ENCODE measurements around the gene NRG2.

- TF ChIP-seq, protein P1, sequence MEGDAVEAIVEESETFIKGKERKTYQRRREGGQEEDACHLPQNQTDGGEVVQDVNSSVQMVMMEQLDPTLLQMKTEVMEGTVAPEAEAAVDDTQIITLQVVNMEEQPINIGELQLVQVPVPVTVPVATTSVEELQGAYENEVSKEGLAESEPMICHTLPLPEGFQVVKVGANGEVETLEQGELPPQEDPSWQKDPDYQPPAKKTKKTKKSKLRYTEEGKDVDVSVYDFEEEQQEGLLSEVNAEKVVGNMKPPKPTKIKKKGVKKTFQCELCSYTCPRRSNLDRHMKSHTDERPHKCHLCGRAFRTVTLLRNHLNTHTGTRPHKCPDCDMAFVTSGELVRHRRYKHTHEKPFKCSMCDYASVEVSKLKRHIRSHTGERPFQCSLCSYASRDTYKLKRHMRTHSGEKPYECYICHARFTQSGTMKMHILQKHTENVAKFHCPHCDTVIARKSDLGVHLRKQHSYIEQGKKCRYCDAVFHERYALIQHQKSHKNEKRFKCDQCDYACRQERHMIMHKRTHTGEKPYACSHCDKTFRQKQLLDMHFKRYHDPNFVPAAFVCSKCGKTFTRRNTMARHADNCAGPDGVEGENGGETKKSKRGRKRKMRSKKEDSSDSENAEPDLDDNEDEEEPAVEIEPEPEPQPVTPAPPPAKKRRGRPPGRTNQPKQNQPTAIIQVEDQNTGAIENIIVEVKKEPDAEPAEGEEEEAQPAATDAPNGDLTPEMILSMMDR (IDR thresholded peaks at IDR 0.05) = no peak
- no peak for TF ChIP-seq POLR2A (IDR thresholded peaks at IDR 0.05)
Observed at GRCh38 chr5:139911425-139912120, 131.5 kb downstream of the NRG2 start.
